AG04450 (cell line): Measurements from ENCODE around the gene LNX2. TPM values are rescaled to one million over a fixed set of nuclear protein-coding genes. Genes with fewer than 3 reads are reported as not detected.

Source experiments
- CTCF ChIA-PET: fragments of 300-600, 350-600 bp; formaldehyde crosslinking; extraction: SDS; loops from one replicate; lab custom pipeline; 2022; ENCODE audit warnings: antibody characterized with exemption, inconsistent platforms; lab: Charles Lee
- POLR2A ChIA-PET: fragments of 350-600 bp; formaldehyde crosslinking; extraction: SDS; loops from one replicate; lab custom pipeline; 2021; ENCODE audit warnings: antibody characterized with exemption, inconsistent platforms; lab: Yijun Ruan, JAX
- DNase-seq: peaks from one replicate; pipeline ENCODE4 v3.0.0-alpha.2; 2011; ENCODE audit warnings: low read depth, low spot score
- H3K27ac ChIP-seq: one replicate; pipeline ENCODE4 v1.5.1; 2012; ENCODE audit warnings: low read depth, low read length, control low read depth
- H3K27me3 ChIP-seq: one replicate; pipeline ENCODE4 v1.6.0; 2012; ENCODE audit warnings: low read length; ENCODE audit not compliant: control insufficient read depth, insufficient read depth
- H3K4me3 ChIP-seq: 2 replicates; pipeline ENCODE4 v1.5.1; 2011; ENCODE audit warnings: mild to moderate bottlenecking, low read depth, low read length, control low read depth
- H3K9me3 ChIP-seq: 2 replicates; pipeline ENCODE4 v1.5.1; 2012; ENCODE audit warnings: low read length; ENCODE audit not compliant: control insufficient read depth, insufficient read depth
- polyA plus RNA-seq: library from polyadenylated mRNA; depleted of rRNA; stranded (reverse); fragments of >200 nt; gene quantifications from 2 replicates; pipeline ENCODE4 v1.2.3, GENCODE V29; 2011
- TF ChIP-seq, protein P1 (sequence below): IDR thresholded peaks from 2 replicates; pipeline ENCODE4 v1.5.1; 2011; ENCODE audit warnings: low read depth, low read length, control low read depth, inconsistent platforms

The LNX2 gene
- polyA plus RNA-seq, 1 experiment: 6.9 TPM

DNA sequence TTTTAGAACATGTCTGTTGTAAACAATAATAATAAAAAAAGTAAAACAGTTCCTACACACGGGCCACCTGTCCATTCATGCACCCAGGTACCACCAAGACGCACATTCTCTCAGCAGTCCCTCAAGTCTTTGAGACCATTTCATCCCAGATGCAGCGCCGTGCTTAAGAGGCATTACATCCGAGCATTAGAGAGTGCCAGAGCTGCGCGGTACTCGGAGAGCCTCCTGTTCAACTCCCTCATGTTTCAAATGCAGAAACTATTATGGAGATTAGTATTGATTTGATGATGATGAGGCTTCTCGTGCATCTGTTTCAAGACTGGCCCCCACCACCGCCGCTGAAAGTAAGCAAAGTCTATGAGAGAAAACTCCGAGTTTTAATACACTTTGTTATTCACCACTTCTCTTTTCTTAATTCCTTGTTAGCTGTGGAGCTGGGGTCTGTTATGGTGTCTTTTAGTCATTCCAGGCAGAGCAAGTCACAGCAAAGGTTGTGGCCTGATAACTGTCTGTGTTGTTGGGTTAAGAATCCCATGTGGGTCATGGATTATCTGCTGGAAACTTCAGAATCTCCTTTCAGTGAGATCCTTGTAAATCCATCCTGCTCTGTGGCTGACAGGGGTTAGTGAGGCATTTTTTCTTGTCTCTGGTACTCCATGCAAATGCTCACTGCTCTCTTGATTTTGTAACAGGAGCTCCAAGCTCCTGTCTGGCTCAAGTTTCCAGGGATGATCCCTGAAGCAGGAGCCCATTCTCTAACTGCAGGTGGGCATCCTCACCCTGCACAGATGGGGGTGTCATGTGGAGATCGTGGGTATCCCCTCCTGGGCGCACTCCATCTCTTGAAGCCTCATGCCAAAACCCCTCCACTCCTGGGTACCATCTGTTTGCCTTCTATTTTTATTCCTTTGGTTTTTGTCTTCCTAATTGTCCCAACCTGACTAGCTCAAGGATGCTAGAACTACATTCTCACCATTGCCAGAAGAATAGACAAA lies 95.1 kb downstream of the LNX2 start:
- POLR2A ChIA-PET: no interaction called here
- Histone ChIP-seq H3K4me3 (no peak overlapping the region), H3K27me3 (peaks cover 8% of the 10 kb centered on the region), H3K9me3 (peaks cover 4% of the 10 kb centered on the region), H3K27ac (no peak overlapping the region)
- CTCF ChIA-PET: interaction anchor here (1.2 kb wide), 1 partner anchor 301 kb away, joined by 4 read pairs; no protein-coding TSS in a partner anchor
- TF ChIP-seq, protein P1, sequence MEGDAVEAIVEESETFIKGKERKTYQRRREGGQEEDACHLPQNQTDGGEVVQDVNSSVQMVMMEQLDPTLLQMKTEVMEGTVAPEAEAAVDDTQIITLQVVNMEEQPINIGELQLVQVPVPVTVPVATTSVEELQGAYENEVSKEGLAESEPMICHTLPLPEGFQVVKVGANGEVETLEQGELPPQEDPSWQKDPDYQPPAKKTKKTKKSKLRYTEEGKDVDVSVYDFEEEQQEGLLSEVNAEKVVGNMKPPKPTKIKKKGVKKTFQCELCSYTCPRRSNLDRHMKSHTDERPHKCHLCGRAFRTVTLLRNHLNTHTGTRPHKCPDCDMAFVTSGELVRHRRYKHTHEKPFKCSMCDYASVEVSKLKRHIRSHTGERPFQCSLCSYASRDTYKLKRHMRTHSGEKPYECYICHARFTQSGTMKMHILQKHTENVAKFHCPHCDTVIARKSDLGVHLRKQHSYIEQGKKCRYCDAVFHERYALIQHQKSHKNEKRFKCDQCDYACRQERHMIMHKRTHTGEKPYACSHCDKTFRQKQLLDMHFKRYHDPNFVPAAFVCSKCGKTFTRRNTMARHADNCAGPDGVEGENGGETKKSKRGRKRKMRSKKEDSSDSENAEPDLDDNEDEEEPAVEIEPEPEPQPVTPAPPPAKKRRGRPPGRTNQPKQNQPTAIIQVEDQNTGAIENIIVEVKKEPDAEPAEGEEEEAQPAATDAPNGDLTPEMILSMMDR: no peak
- DNase-seq: no peak

DNA sequence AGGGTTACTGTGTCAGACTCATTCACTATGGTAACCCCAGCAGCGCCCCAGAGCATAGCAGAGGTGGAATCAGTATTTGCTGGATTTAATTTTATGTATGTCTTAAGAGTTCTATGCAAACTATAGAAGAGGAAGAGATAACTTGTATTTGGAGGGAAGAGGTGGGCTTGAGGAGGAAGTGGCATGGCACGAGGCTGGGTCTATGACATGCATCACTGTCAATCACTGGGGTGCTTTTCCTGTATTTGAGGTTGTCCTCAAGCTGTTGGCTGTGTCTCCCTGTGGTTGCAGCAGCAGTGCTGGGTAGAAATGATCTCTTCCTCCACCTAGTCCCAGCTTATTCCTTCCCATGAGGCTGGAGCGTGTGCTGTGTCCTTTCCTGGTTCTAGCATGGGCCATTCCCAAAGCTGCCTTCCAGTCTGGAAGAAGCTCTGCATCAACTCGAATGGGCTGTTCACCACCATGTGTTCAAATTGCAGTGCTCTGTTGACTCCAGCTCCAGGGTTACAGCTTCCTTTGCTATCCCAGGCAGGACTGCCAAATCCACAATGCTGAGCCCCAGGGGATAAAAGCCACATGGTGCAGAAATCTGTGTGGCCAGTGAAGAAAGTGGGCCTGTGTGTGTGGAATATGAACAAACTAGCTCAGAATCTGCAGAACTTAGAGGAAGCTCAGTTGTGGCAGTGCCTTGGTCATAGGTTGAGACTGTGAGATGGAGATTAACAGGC lies 96.8 kb downstream of the LNX2 start:
- TF ChIP-seq, protein P1: no peak
- no peak for DNase-seq
- Histone ChIP-seq H3K9me3 (peaks cover 1% of the 10 kb centered on the region), H3K27ac (no peak overlapping the region), H3K27me3 (peaks cover 10% of the 10 kb centered on the region), H3K4me3 (no peak overlapping the region)
- CTCF ChIA-PET: interaction anchor here (1.0 to 1.2 kb wide), 2 partner anchors 10 to 303 kb away, joined by 3 to 4 read pairs; no protein-coding TSS in a partner anchor
- POLR2A ChIA-PET: no interaction called here

DNA sequence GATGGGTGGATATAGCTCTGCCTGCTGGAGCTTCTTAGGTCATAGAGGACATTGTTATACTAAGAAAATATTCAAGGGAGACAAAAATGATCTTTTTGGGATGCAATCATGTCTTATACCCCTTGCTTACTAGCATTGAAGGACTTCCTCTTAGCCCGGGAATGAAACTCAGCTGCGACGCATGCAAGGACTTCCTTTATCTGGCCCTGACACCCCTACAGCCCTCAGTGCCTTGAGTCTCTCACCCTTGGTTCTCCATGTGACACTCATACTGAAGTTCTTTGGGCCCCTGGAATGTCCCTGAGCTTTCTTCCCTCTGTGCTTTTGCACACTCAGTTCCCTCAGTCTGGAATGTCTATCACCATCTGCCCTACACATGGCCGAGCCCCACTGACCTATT lies 97.5 kb downstream of the LNX2 start:
- ChIA-PET CTCF (interaction anchor here (1.0 to 1.2 kb wide), 2 partner anchors 10 to 304 kb away, joined by 3 to 4 read pairs; no protein-coding TSS in a partner anchor), POLR2A (no interaction called here)
- Histone ChIP-seq H3K9me3 (no peaks in the 10 kb centered on the region), H3K4me3 (no peak overlapping the region), H3K27me3 (peaks cover 10% of the 10 kb centered on the region), H3K27ac (no peak overlapping the region)
- no peak for DNase-seq
- TF ChIP-seq, protein P1: no peak

DNA sequence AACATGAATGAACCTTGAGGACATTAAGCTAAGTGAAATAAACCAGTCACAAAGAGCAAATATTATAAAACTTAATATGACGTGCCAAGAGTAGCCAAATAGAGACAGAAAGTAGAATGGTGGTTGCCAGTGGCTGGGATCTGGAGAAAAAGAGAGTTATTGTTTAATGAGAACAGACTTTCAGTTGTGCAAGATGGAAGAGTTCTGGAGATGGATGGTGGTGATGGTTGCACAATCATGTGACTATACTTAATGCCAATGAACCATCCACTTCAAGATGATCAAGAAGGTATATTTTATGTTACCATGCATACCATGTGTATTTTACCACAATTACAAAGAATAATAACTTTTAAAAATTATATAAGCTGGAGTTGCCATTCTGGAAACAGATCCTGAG lies 104.2 kb downstream of the LNX2 start:
- peaks cover 2% of the 10 kb centered on the region for H3K27me3 ChIP-seq
- ChIA-PET POLR2A (no interaction called here), CTCF (interaction anchor here (2.0 to 2.3 kb wide), 2 partner anchors 310 to 468 kb away, joined by 5 to 11 read pairs; no protein-coding TSS in a partner anchor)
- TF ChIP-seq, protein P1: no peak
- no peak for DNase-seq
- no peaks in the 10 kb centered on the region for H3K9me3 ChIP-seq
- no peak overlapping the region for H3K27ac ChIP-seq
- H3K4me3 ChIP-seq: no peak overlapping the region
